AG08395 (cell line): ENCODE data around the gene SLC8B1.
A peak's percentile ranks its signal among the peaks of the same experiment; 100 is the strongest.
"Not testable (repeated sequence)": the region's sequence is repeated elsewhere in the genome, so short reads cannot be mapped to it uniquely, and the experiment has no call there.

Experiments used
- DNase-seq: peaks from one replicate; pipeline ENCODE4 v3.0.0; 2012; ENCODE audit warnings: mixed read lengths, low spot score

Gene SLC8B1

DNA sequence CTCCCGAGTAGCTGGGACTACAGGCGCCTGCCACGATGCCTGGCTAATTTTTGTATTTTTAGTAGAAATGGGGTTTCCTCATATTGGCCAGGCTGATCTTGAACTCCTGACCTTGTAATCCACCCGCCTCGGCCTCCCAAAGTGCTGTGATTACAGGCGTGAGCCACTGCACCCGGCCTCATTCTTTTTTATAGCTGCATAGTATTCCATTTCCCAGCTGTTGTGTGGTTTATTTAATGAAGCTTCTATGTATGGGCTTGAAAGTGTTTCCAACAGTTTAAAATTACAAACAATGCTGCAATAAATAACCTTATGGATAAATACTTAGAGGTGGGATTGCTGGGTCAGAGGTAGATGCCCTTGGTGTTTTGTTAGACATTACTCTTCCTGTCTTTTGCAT is 19.3 kb upstream of the SLC8B1 start:
- DNase-seq: not testable (repeated sequence)

DNA sequence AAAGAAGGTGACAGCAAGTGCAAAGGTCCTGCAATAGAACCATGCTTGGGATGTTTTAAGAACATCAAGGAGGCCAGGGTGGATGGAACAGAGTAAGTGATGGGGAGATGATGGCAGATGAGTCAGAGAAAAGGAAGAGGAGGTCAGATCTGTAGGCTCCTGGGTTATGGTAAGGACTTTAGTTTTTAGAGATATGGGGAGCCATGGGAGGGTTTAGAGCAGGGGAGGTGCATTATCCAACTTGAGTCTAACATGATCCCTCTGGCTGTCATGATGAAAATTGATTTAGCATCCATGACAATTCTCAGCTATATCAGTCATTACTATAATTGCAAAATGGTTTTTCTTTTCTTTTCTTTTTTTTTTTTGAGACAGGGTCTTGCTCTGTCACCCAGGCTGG is 16.2 kb upstream of the SLC8B1 start:
- DNase-seq: no peak

DNA sequence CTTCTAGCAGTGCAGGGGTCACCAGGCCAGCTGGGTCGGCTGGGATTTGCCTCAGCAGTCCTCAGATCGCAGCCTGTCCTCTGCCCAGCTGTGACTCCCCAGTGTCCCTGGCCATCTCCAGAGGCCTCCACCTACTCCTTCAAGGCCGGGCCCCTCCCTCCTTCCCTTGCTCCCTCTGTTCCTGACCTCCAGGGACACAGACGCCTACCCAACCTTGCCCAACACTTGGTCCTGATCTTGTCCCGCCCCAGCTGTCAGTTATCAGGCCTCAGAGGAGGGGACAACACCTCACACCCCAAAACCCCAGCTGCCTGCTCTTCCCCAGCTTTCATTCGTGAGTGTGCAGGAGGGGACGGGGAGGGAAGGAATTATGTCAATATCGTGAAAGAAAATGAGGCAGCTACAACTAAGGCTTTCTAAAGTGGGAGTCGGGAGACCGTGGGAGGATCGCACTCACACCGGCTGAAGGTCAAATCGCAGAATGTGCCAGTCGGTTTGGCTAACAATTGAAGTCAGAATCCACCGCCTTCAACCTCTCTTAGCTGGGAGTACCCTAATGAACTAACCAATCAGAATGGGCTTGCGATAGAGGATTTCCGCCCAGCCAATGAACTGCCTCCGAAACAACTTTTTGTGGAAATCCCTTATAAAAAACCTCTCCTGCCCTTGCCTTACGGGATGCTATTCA is 14.1 kb upstream of the SLC8B1 start:
- no peak for DNase-seq

DNA sequence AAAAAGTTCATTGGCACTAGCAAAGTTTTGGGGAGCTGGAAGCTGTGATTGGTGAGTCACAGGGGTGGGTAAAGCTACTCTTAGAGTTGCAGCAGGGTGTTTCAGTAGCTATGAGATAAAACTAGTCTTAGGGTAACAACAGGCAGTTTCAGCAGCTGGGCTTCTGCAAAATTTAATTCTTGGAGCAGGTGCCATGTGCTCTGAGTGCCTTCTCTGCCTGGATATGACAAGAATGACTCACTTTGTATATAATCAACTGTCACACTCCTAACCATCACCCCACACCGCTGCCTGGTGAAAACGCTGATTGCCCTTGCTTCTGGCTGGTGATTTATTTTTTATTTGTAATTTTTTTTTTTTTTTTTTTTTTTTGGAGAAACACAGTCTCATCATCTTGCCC is 13.0 kb upstream of the SLC8B1 start:
- no peak for DNase-seq

DNA sequence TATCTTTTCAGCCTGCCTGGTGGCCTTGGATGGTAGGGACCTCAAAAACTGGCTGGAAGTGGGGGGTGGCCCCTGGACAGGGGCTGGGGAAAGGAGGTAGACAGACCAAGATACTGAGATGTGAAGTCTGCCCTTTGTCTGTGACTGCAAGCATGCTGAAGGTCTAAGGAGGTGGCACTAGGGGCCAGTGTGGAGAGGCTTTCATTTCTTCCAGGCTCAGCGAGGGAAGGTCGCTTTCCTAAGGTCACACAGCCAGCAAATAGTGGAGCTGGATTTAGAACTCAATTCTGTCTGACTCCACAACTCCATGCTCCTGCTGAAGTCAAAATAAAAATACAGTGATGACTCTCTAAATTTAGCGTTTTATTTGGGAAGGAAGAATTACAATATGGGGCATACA is 12.2 kb upstream of the SLC8B1 start:
- DNase-seq: no peak

DNA sequence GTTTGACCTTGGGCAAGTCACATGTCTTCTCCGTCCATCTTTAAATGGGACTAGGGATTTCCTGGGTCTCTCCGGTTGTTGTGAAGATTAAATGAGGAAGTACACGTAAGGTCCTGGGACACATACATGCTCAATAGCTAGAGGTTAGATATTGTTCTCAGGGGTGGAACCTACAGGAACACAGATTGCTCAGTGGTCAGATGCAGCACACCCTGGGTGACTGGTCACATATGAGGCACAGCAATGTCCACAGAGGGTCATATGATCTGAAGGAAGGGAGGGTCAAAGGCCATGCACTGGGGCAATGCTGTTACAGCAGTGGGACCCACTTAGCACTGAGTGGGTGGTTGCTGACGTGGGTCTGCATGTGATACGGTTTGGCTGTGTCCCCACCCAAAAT is 11.4 kb upstream of the SLC8B1 start:
- no peak for DNase-seq

DNA sequence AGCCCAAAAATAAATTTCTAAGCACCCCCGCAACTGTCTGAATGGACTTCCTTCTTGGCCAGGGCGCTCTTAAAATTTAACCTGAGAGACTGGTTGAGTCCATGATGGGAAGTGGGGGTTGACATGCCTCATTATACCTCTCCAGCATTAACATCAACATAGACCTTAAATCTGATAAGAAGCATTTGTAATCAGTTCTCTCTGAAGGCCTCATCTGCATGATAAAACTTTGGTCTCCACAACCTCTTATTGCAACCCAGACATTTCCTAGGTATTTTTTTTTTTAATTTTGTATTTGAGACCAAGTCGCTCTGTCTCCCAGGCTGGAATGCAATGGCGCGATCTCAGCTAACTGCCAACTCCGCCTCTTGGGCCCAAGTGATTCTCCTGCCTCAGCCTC is 10.4 kb upstream of the SLC8B1 start:
- DNase-seq: no peak

DNA sequence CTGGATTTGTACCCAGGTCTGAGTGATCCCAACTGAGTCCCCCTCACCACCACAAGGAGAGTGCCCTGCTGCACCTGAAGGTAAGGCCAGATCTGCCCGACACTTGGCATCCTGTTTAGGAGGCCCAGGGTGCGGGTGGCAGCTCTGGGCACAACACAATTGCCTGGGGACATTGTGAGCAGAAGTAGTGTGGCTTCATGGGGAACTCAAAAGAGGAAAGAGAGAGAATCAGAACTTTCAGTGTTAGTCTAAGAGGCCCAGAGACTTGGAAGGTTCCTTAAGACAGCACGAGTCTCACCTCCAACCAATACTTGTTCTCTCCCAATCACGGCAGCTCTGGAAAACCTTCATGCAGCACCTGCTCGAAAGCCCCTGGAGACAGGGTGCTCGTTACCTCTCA is 6.6 kb upstream of the SLC8B1 start:
- no peak for DNase-seq

DNA sequence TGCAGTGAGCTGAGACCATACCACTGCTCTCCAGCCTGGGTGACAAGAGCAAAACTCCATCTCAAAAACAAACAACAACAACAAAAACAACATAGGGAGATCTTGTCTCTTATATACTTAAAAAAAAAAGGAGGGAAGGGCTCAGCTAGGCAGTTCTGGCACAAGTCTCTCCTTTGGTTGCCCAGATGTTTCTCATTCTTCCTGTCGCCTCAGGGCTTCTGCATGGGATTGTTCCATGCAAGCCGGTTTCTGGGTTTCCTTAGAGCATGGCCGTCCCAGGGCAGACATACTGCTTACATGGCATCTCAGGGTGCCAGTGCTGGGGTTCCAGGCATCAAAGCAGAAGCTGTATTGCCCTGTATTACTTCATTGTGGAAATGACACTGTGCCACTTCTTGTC is 5.2 kb upstream of the SLC8B1 start:
- no peak for DNase-seq

DNA sequence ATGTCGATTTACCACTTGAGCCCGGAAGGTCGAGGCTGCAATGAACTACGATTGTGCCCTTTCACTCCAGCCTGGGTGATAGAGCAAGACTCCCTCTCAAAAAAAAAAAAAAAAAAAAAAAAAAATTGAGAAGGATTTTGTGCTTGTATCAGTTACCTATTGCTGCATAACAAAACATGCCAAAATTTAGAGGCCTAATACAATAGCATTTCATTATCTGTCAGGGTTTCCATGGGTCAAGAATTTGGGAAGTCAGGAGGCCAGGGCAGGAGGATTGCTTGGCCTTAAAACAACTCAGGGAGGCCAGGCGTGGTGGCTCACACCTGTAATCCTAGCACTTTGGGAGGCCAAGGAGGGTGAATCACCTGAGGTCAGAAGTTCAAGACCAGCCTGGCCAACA is 4.6 kb upstream of the SLC8B1 start:
- no peak for DNase-seq

DNA sequence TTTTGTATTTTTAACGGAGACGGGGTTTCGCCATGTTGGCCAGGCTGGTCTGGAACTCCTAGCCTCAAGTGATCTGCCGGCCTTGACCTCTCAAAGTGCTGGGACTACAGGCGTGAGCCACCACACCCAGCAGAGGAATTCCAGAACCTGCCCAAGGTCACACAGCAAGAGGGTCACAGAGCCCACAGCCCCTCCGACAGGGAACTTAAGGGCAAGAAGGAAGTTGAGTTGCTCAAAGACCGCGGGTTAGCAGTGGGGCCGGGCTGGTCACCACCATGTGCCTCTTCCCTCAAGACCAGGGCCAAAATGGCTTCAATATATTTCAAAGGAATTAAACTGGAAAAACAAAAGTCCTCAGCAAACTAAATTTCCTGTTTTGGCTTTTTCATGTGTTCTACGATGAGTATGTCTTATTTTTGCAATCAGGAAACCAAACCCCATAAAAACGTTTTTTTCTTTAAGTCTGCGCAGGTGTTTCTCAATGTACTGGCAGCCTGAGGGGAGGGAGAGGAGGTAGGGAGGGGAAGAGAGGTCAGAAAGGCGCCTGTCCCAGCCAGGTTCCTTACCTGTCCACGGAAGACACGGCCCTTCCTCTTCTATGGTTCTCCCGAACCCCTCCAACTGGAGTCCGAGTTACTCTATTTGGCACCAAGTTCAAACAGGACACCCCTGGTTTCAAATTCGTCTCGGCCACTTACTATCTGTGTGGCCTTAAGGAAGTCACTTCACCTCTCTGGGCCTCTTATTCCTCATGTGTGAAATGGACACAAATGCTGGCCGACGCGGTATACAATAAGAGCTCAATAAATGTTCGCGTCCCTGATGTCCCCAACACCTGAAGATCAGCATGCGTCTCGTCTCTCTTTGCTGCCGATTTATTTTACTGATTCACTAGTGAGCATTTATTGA is 778 bp downstream of the SLC8B1 start:
- no peak for DNase-seq

DNA sequence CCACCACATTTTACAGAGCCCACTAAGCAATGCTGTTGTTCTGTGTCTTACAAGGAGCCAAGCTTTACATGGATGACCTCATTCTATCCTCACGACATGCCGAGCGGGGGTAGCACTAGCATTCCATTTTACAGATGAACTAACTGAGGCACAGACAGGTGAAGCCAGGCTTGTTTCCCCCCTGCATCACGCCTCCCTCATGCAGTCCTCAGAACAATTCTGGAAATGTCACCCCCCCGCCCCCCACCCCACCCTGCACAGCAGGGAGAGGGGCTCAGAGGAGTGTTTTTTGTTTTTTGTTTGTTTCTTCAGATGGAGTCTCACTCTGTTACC is 1.5 kb downstream of the SLC8B1 start:
- DNase-seq: no peak

DNA sequence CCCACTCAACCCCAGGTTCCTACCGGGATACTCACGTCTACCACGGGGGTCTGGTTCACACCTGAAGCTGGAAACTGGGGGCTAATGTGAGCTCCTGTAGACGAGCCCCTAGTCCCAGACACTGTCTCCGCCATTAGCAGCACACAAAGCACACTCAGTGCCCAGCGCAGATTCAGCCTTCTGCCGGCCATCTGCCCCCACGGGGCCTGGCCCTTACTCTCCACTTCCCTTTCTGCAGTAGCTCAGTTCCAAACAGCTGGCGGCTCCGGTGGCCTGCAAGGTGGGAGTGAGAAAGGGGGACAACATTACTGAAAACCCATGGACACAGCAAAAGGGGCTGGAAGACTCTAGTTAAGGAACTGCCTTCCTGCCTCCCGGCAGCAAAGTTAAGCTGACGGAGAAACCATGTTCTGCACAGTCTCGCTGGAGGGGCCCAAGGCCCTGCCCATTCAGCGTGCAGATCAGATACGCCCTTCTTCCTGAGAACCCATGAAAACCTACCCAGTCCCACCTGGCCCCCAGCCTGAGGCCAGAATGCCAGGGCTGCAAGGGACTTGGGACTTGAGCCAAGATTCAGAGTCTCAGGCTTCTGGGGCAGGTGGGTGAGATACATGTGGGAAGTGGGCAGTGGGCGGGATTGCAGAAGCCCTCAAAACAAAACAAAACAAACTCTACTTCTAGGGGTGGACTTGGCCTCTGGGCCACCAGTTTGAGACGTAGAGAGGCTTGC is 2.1 kb downstream of the SLC8B1 start:
- DNase-seq: no peak

DNA sequence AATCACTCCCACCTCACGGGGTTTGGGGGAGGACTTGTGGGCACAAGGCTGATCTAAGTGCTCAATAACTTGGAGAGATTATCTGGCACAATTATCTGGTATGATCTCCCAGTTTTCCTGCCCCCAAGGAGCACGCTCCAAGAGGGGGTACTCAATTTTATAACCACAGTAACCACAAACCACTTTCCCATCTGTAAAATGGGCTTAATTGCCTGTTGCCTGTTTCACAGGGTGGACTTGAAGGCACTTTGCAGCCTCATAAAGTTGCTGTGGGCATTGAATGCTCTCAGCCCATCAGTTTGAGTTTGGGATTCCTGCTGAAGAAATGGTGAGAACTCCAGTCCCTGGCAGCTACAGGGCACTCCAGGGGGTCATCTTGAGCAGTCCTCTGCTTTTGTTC is 4.4 kb downstream of the SLC8B1 start:
- DNase-seq: no peak

DNA sequence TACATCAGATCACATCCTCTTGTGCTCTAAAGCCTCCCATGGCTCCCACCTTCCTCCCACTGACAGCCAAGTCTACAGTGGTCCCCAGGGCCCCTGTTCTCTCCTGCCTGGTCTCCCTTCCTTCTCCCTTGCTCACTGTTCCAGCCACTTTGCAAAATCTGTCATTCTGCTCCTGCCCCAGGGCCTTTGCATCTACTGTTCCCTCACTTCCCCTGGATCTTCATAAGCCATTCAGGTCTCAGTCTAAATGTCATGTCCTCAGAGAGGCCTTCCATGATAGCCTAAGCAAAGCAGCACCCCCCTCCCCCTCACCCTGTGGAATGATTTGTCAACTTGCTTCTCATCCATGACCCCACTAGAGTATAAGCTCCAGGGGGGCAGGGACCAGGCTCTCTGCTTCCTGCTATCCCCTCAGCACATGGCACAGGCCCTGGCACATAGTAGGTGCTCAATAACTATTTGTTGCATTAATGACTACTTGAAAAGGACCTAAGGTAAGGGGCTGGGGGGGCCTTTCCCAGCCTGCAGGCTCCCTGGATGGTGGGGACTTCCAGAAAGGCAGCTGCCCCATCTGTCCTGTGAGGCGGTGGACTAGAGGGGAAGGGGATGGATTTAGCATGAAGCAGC is 5.0 kb downstream of the SLC8B1 start:
- no peak for DNase-seq

DNA sequence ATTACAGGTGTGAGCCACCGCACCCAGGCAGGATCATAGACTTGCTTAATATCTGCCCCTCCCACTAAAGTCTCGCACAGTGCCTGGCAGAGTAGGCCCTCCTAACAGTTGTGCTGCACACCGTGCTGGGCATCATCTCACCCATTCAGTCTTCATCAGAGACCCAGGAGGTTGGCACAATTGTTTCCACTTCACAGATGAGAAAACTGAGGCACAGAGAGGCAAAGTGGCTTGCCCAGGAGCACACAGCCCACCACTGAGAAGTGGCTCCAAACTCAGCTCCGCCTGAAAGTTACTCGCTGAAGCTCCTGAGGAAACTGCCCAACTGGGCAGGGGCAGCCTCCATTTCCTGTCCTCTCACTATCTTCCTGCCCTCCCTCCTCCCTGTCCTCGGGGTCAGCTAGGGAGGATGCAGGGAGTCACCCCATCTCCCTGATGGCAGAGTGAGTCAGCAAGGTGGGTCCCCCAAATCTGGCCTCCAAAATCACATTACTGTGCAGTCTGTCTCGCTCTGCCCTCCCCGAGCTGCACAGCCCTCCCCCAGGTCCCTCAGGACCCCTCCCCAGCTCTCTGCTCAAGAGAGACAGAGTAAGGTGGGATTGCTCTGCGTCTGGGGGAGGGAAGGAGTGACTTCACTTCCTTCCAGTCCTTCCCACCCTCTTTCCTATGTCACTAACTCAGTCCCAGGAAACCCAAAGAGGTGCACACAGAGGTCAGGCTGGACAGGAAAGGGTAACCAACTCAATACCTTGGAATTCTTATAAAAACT is 5.7 kb downstream of the SLC8B1 start:
- no peak for DNase-seq

DNA sequence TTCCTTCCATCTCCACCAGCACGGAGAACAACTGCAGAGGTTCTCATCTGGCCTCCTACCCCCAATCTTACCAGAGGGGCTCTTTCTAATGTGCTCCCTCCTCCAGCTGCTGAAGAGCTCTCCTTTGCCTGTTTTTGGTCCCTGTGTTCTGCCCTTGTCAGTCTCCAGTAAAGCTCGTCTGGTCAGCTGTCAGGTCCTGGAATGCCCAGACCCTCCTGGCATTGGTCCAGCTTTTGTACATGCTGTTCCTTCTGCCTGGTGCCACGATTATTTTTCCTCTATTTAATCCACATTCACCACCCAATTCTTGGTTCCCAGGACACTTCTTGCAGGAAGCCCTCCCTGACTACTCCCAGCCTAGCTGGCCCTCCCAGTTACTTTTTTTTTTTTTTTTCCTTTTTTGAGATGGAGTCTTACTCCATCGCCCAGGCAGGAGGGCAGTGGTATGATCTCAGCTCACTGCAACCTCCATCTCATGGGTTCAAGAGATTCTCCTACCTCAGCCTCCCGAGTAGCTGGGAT is 6.5 kb downstream of the SLC8B1 start:
- DNase-seq: no peak

DNA sequence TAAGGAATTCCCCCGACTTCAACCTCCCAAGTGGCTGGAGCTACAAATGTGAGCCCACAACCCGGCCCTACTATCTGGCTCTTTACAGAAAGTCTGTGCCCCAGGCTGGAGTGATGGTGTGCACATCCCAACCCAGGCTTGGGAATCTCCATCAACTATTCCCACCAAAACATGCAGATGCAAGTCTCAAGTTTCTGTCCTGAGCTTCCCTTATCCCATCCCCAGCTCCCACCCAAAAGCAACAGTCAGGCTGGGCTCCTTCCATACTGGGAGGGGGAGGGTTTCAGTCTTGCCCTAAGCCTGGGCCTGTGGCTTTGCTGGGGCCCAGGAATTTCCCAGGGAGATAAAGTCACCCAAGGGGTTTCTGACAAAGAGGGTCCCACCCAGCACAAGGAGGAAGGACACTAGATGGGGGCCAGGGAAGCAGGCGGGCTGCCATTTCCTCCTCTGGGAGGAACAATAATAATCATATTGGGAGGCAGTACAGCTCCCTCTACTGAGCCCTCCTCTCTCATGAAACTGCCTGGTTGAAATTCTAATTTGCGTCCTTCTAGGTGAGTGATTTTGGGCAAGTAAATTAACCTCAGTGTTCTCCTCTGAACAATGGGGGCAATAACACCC is 8.0 kb downstream of the SLC8B1 start:
- no peak for DNase-seq

DNA sequence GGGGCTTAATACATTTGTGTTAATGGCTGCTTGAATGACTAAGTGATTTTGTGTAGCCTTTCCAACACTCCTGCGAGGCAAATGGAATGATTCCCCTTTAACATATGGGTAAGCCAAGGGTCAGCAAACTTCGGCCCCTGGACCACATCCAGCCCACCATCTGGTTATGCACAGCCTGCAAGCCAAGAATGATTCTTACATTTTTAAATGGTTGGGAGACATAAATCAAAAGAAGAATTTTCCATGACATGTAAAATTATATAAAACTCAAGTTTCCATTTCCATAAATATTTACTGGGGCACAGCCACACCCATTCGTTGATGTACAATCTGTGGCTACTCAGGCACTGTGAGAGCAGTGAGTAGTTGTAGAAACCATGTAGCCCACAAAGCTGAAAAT is 9.0 kb downstream of the SLC8B1 start:
- peak; percentile 57 for DNase-seq

DNA sequence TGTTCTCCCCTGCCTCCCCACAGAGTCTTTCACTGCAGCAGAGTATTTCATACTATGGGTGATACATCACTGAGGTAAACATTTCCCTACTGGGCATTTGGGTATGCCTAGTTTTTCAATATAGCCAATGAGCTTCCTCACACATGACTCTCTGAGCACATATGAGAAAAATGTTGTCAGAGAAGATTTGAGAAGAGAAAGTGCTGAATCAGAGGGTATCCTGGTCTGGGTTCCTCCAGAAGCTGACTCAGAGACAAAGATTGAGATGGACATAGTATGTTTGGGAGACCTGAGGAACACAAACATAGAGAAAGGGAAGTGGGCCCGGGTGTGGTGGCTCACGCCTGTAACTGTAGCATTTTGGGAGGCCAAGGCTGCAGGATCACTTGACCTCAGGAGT is 12.6 kb downstream of the SLC8B1 start:
- DNase-seq: peak; percentile 77

DNA sequence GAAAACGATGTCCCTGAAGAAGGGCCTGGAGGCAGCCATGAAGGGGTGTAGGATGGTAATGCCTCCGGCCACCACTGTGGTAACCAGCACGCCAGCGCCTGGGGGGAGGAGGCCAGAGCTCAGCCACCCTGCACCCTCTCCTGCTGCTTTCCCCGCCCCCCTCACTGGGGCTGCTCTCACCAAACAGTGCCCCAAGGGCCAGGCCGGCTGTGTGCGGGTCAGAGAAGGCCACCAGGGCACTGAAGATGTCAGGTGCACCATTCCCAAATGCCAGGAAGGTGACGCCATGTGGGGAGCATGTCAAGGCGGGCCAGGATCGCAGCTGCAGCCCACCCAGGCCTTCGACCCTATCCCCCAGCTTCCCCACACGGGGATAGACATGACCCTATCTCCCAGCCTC is 14.5 kb downstream of the SLC8B1 start:
- no peak for DNase-seq
